OCI-LY1 (cell line): Measurements from ENCODE around the gene ARL8B.

Source experiments
- H2AFZ ChIP-seq: fragments of 200-600 bp; sonication (generic), shearing (Covaris generic); 2 replicates; pipeline ENCODE4 v1.6.0; 2014; ENCODE audit warnings: antibody characterized with exemption, mild to moderate bottlenecking, low read length
- H3F3A ChIP-seq: fragments of 200-600 bp; sonication (generic), shearing (Covaris generic); 2 replicates; pipeline ENCODE4 v1.6.0; 2014; ENCODE audit warnings: mild to moderate bottlenecking, antibody characterized with exemption, low read length, moderate library complexity; ENCODE audit not compliant: insufficient read depth
- H3K27ac ChIP-seq: fragments of 200-600 bp; sonication (generic); 2 replicates; pipeline ENCODE4 v1.5.1; 2014; ENCODE audit warnings: low read length, mixed run types, mild to moderate bottlenecking, low read depth; ENCODE audit not compliant: poor library complexity, severe bottlenecking
- H3K27me3 ChIP-seq: fragments of 200-600 bp; sonication (generic); 2 replicates; pipeline ENCODE4 v1.6.0; 2014; ENCODE audit warnings: antibody characterized with exemption, mild to moderate bottlenecking, low read length, moderate library complexity; ENCODE audit not compliant: insufficient read depth
- H3K36me3 ChIP-seq: fragments of 200-600 bp; sonication (generic); 2 replicates; pipeline ENCODE4 v1.6.1; 2014; ENCODE audit warnings: mild to moderate bottlenecking, antibody characterized with exemption, low read length, moderate library complexity, mixed read lengths; ENCODE audit not compliant: insufficient read depth
- H3K4me1 ChIP-seq: fragments of 200-600 bp; sonication (generic); 2 replicates; pipeline ENCODE4 v1.5.1; 2014; ENCODE audit warnings: mild to moderate bottlenecking, low read length, moderate library complexity; ENCODE audit not compliant: insufficient read depth, severe bottlenecking
- H3K4me2 ChIP-seq: fragments of 200-600 bp; sonication (generic), shearing (Covaris generic); 2 replicates; pipeline ENCODE4 v1.6.1; 2014; ENCODE audit warnings: low read length
- H3K4me3 ChIP-seq: fragments of 200-600 bp; sonication (generic); 2 replicates; pipeline ENCODE4 v1.5.1; 2014; ENCODE audit warnings: low read length, low read depth, mild to moderate bottlenecking, mixed read lengths; ENCODE audit not compliant: poor library complexity, severe bottlenecking
- H3K79me2 ChIP-seq: fragments of 200-600 bp; shearing (Covaris generic); 2 replicates; pipeline ENCODE4 v1.6.1; 2016; ENCODE audit warnings: mixed run types, low read length, mixed read lengths; ENCODE audit not compliant: insufficient read depth
- H3K9ac ChIP-seq: fragments of 200-600 bp; sonication (generic), shearing (Covaris generic); 2 replicates; pipeline ENCODE4 v1.6.1; 2014; ENCODE audit warnings: mild to moderate bottlenecking, low read length, mixed read lengths
- H3K9me2 ChIP-seq: fragments of 200-600 bp; sonication (generic), shearing (Covaris generic); 2 replicates; pipeline ENCODE4 v1.6.1; 2014; ENCODE audit warnings: low read depth, mild to moderate bottlenecking, low read length, mixed read lengths
- H3K9me3 ChIP-seq: fragments of 200-600 bp; shearing (Covaris generic); 2 replicates; pipeline ENCODE4 v1.6.1; 2014; ENCODE audit warnings: low read length, mixed read lengths
- H4K20me1 ChIP-seq: fragments of 200-600 bp; sonication (generic), shearing (Covaris generic); 2 replicates; pipeline ENCODE4 v1.6.0; 2016; ENCODE audit warnings: mild to moderate bottlenecking, low read length; ENCODE audit not compliant: insufficient read depth
- CTCF ChIP-seq: fragments of 200-600 bp; sonication (generic), shearing (Covaris generic); IDR thresholded peaks from 2 replicates; pipeline ENCODE4 v1.5.1; 2017; ENCODE audit warnings: mild to moderate bottlenecking, antibody characterized with exemption, low read length, moderate library complexity, mixed read lengths
- EZH2 ChIP-seq: fragments of 200-600 bp; sonication (generic), shearing (Covaris generic); IDR thresholded peaks from 2 replicates; pipeline ENCODE4 v1.8.0; 2017; ENCODE audit warnings: borderline replicate concordance, mixed run types, mild to moderate bottlenecking, antibody characterized with exemption, low read length, moderate library complexity, mixed read lengths

Gene ARL8B

DNA sequence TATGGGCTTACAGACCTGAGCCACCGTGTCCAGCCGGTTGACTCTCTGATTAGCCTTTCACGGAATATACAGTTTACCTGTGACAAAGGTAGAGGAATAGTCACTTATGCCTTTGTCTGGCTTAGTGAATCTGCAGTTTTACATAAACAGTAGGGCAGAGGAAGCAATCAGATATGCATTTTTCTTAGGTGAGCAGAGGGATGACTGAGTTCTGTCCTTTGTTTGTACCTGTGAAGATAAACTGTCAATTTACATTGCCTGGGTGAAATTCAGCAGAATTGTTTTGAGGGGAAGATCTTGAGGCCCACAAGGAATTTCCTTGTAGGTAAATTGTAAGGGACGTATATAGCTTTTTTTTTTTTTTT lies 76.2 kb downstream of the ARL8B start:
- Histone ChIP-seq H3K79me2 (peaks cover 29% of the 10 kb centered on the region), H4K20me1 (no peaks in the 10 kb centered on the region), H3K9me3 (no peaks in the 10 kb centered on the region), H3K9me2 (no peaks in the 10 kb centered on the region), H3F3A (peaks cover 4% of the 10 kb centered on the region; the same call in 1 of the 2 replicates), H3K36me3 (peaks cover 71% of the 10 kb centered on the region), H3K27me3 (no peaks in the 10 kb centered on the region), H2AFZ (no peak overlapping the region), H3K4me1 (peaks cover 63% of the 10 kb centered on the region), H3K9ac (peak overlapping the region; percentile 49), H3K4me3 (no peak overlapping the region), H3K4me2 (peak overlapping the region; percentile 48), H3K27ac (peak overlapping the region; percentile 94)
- TF ChIP-seq CTCF: no peak
- TF ChIP-seq EZH2: no peak

- Histone ChIP-seq H4K20me1 (no peaks in the 10 kb centered on the region), H3K9ac (peak overlapping the region; percentile 49), H3K9me3 (no peaks in the 10 kb centered on the region), H2AFZ (no peak overlapping the region), H3K27ac (peak overlapping the region; percentile 94), H3K9me2 (no peaks in the 10 kb centered on the region), H3K79me2 (peaks cover 24% of the 10 kb centered on the region), H3K4me2 (peak overlapping the region; percentile 25), H3K27me3 (no peaks in the 10 kb centered on the region), H3F3A (no peaks in the 10 kb centered on the region), H3K4me3 (no peak overlapping the region), H3K36me3 (peaks cover 73% of the 10 kb centered on the region), H3K4me1 (peaks cover 55% of the 10 kb centered on the region)
- TF ChIP-seq CTCF: no peak
- TF ChIP-seq EZH2: no peak
Measured at GRCh38 chr3:5198986-5199731, 77.1 kb downstream of the ARL8B start.

GRCh38 chr3:5201536-5201935 lies 79.4 kb downstream of the ARL8B start:
- Histone ChIP-seq H3K9me3 (no peaks in the 10 kb centered on the region), H3K9ac (no peak overlapping the region), H3K9me2 (no peaks in the 10 kb centered on the region), H3F3A (no peaks in the 10 kb centered on the region), H3K4me2 (no peak overlapping the region), H3K4me1 (peaks cover 31% of the 10 kb centered on the region), H4K20me1 (no peaks in the 10 kb centered on the region), H2AFZ (no peak overlapping the region), H3K4me3 (no peak overlapping the region), H3K27me3 (no peaks in the 10 kb centered on the region), H3K27ac (no peak overlapping the region), H3K79me2 (0 out of 2 replicates have a peak, but pooled peaks cover 11% of the 10 kb centered on the region), H3K36me3 (peaks cover 82% of the 10 kb centered on the region)
- TF ChIP-seq EZH2 (no peak), CTCF (no peak)
